Astrocyte (in vitro differentiated cells and primary cell): Measurements from ENCODE around the gene C21orf91. TPM values are rescaled to one million over a fixed set of nuclear protein-coding genes. Genes with fewer than 3 reads are reported as not detected.
A peak's percentile ranks its signal among the peaks of the same experiment; 100 is the strongest.

ENCODE experiments used
- DNase-seq: peaks from one replicate; pipeline ENCODE4 v3.0.0-alpha.2; 2010; ENCODE audit warnings: low read depth
- FAIRE-seq: peaks from 2 replicates; lab custom pipeline; 2011; peaks lifted over from hg19 to GRCh38; lab: Jason Lieb, UNC
- H2AFZ ChIP-seq: 2 replicates; pipeline ENCODE4 v1.6.0; 2012; ENCODE audit warnings: low read depth, low read length, inconsistent platforms
- H3K27ac ChIP-seq: 2 replicates; pipeline ENCODE4 v1.5.1; 2011; ENCODE audit warnings: low read depth, low read length, inconsistent platforms
- H3K27me3 ChIP-seq: 2 replicates; pipeline ENCODE4 v1.6.0; 2011; ENCODE audit warnings: low read length, inconsistent platforms; ENCODE audit not compliant: insufficient read depth
- H3K36me3 ChIP-seq: 2 replicates; pipeline ENCODE4 v1.5.1; 2011; ENCODE audit warnings: low read length, inconsistent platforms; ENCODE audit not compliant: insufficient read depth
- H3K4me1 ChIP-seq: 2 replicates; pipeline ENCODE4 v1.5.1; 2011; ENCODE audit warnings: low read length, inconsistent platforms; ENCODE audit not compliant: insufficient read depth
- H3K4me2 ChIP-seq: 2 replicates; pipeline ENCODE4 v1.6.0; 2012; ENCODE audit warnings: low read length, inconsistent platforms
- H3K4me3 ChIP-seq: 2 replicates; pipeline ENCODE4 v1.5.1; 2011; ENCODE audit warnings: low read depth, mild to moderate bottlenecking, low read length, inconsistent platforms; ENCODE audit not compliant: insufficient read depth
- H3K79me2 ChIP-seq: 2 replicates; pipeline ENCODE4 v1.6.0; 2012; ENCODE audit warnings: mild to moderate bottlenecking, low read length, inconsistent platforms; ENCODE audit not compliant: insufficient read depth
- H3K9ac ChIP-seq: 2 replicates; pipeline ENCODE4 v1.6.0; 2012; ENCODE audit warnings: mild to moderate bottlenecking, low read length, inconsistent platforms
- H3K9me3 ChIP-seq: 2 replicates; pipeline ENCODE4 v1.5.1; 2012; ENCODE audit warnings: low read depth, mild to moderate bottlenecking, low read length, inconsistent platforms; ENCODE audit not compliant: insufficient read depth
- H4K20me1 ChIP-seq: 2 replicates; pipeline ENCODE4 v1.6.0; 2012; ENCODE audit warnings: low read length, inconsistent platforms; ENCODE audit not compliant: insufficient read depth
- H3K27ac Mint-ChIP-seq: one replicate; pipeline ENCODE4 v1.8.0; 2021; ENCODE audit warnings: mild to moderate bottlenecking, mixed read lengths; ENCODE audit not compliant: unreplicated experiment
- H3K27me3 Mint-ChIP-seq: one replicate; pipeline ENCODE4 v1.8.0; 2021; ENCODE audit warnings: low read depth, mixed read lengths; ENCODE audit not compliant: unreplicated experiment
- H3K36me3 Mint-ChIP-seq: one replicate; pipeline ENCODE4 v1.8.0; 2021; ENCODE audit warnings: low read depth, mixed read lengths; ENCODE audit not compliant: unreplicated experiment
- H3K4me1 Mint-ChIP-seq: one replicate; pipeline ENCODE4 v1.8.0; 2021; ENCODE audit warnings: low read depth, mixed read lengths; ENCODE audit not compliant: unreplicated experiment
- H3K4me3 Mint-ChIP-seq: one replicate; pipeline ENCODE4 v1.8.0; 2021; ENCODE audit warnings: mild to moderate bottlenecking, moderate library complexity, mixed read lengths; ENCODE audit not compliant: unreplicated experiment
- H3K9me3 Mint-ChIP-seq: one replicate; pipeline ENCODE4 v1.8.0; 2021; ENCODE audit warnings: mild to moderate bottlenecking, mixed read lengths; ENCODE audit not compliant: unreplicated experiment
- EZH2 ChIP-seq: IDR thresholded peaks from 2 replicates; pipeline ENCODE4 v1.6.1; 2012; ENCODE audit warnings: mild to moderate bottlenecking, low read length, inconsistent platforms; ENCODE audit not compliant: insufficient read depth
- total RNA-seq: library from RNA; stranded (reverse); gene quantifications from 2 replicates; pipeline ENCODE4 v1.2.1, GENCODE V29; 2021
- TF ChIP-seq, protein P1 (sequence below): IDR thresholded peaks from 2 replicates; pipeline ENCODE4 v1.5.1; 2011; ENCODE audit warnings: low read depth, mild to moderate bottlenecking, inconsistent platforms, low read length, moderate library complexity; ENCODE audit not compliant: insufficient read depth

The C21orf91 gene
- total RNA-seq, 1 donor from 2014 or later, result 31.9 TPM

DNA sequence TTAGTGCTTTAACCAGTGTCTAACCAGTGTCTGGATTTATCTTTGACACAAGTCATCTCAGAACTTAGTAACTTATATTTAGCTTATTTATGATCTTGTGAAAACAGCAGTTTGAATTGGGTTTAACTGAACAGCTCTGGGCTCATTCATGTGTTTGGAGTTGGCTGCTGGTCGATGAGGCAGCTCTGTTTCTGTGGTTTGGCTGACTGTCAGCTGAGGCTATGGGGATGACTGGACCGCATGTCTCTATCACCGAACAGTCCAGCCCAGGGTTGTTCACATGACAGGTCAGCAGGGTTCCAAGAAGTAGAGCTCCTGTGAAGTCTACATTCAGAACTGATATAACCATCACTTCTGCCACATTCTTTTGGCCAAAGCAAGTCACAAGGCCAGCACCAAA, 29.1 kb upstream of the C21orf91 start:
- Mint-ChIP-seq H3K9me3 (peaks cover 14% of the 10 kb centered on the region), H3K4me1 (peaks cover 13% of the 10 kb centered on the region), H3K27ac (peak overlapping the region; percentile 67), H3K27me3 (no peaks in the 10 kb centered on the region), H3K4me3 (no peak overlapping the region), H3K36me3 (no peaks in the 10 kb centered on the region)
- no peak overlapping the region for H2AFZ ChIP-seq
- H3K79me2 ChIP-seq, result no peaks in the 10 kb centered on the region
- peak overlapping the region; percentile 68 for H3K4me2 ChIP-seq
- peak overlapping the region; percentile 70 for H3K27ac ChIP-seq
- no peaks in the 10 kb centered on the region for H3K27me3 ChIP-seq
- peak; percentile 96 for DNase-seq
- H3K4me1 ChIP-seq, result peaks cover 15% of the 10 kb centered on the region
- H4K20me1 ChIP-seq, result no peaks in the 10 kb centered on the region
- H3K36me3 ChIP-seq, result no peaks in the 10 kb centered on the region
- no peak for TF ChIP-seq EZH2
- TF ChIP-seq, protein P1, sequence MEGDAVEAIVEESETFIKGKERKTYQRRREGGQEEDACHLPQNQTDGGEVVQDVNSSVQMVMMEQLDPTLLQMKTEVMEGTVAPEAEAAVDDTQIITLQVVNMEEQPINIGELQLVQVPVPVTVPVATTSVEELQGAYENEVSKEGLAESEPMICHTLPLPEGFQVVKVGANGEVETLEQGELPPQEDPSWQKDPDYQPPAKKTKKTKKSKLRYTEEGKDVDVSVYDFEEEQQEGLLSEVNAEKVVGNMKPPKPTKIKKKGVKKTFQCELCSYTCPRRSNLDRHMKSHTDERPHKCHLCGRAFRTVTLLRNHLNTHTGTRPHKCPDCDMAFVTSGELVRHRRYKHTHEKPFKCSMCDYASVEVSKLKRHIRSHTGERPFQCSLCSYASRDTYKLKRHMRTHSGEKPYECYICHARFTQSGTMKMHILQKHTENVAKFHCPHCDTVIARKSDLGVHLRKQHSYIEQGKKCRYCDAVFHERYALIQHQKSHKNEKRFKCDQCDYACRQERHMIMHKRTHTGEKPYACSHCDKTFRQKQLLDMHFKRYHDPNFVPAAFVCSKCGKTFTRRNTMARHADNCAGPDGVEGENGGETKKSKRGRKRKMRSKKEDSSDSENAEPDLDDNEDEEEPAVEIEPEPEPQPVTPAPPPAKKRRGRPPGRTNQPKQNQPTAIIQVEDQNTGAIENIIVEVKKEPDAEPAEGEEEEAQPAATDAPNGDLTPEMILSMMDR, result no peak
- no peak overlapping the region for H3K4me3 ChIP-seq
- H3K9me3 ChIP-seq, result no peaks in the 10 kb centered on the region
- peak; percentile 100 for FAIRE-seq
- peak overlapping the region; percentile 15 for H3K9ac ChIP-seq

- H3K27ac Mint-ChIP-seq, result no peak overlapping the region
- H3K79me2 ChIP-seq, result no peaks in the 10 kb centered on the region
- no peaks in the 10 kb centered on the region for H4K20me1 ChIP-seq
- H3K36me3 Mint-ChIP-seq, result no peaks in the 10 kb centered on the region
- H3K9ac ChIP-seq, result no peak overlapping the region
- H3K9me3 ChIP-seq, result no peaks in the 10 kb centered on the region
- no peak for DNase-seq
- H3K27ac ChIP-seq, result no peak overlapping the region
- H3K4me1 Mint-ChIP-seq, result no peaks in the 10 kb centered on the region
- TF ChIP-seq, protein P1, result no peak
- no peak overlapping the region for H3K4me2 ChIP-seq
- H3K4me3 Mint-ChIP-seq, result no peak overlapping the region
- no peaks in the 10 kb centered on the region for H3K4me1 ChIP-seq
- H3K4me3 ChIP-seq, result no peak overlapping the region
- no peaks in the 10 kb centered on the region for H3K27me3 ChIP-seq
- no peak overlapping the region for H2AFZ ChIP-seq
- H3K9me3 Mint-ChIP-seq, result peaks cover 2% of the 10 kb centered on the region
- no peaks in the 10 kb centered on the region for H3K27me3 Mint-ChIP-seq
- no peaks in the 10 kb centered on the region for H3K36me3 ChIP-seq
- no peak for FAIRE-seq
Measured at GRCh38 chr21:17841103-17841502, 21.9 kb upstream of the C21orf91 start.

DNA sequence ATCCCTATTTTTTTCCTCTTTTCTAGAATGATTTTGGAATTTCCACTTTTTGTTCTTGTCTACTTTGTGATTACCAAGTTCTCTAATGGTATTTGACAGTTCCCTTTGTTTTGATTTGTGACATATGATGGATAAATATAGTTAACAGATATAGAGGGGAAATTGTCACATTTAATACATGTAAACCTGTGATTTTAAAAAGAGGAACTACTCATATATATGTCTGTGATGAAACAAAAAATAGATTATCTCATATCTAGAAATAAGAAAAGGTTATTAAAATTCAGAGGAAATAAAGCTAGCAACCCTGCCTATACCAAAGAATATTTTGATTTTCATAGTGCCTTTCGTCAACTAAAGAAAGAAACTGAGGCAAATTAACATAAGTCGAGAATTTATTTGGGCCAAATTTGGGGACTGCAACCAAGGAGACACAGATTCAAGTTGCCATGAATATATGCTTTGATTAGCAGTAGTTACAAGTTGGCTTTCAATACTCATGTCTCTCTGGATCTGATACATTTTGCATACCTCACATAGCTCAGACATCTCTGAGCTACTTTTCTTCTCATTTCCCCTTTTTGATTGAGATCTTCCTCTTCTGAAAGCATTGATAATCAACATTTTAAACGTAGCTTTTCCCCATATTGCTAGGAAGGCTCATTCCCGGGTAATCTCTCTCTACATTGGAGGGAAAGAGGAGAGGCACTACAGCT, 15.6 kb upstream of the C21orf91 start:
- Mint-ChIP-seq H3K27me3 (no peaks in the 10 kb centered on the region), H3K9me3 (peaks cover 2% of the 10 kb centered on the region), H3K4me3 (no peak overlapping the region), H3K27ac (no peak overlapping the region), H3K36me3 (no peaks in the 10 kb centered on the region), H3K4me1 (peaks cover 5% of the 10 kb centered on the region)
- Histone ChIP-seq H3K36me3 (no peaks in the 10 kb centered on the region), H3K4me3 (no peak overlapping the region), H3K27me3 (no peaks in the 10 kb centered on the region), H3K9ac (no peak overlapping the region), H3K79me2 (no peaks in the 10 kb centered on the region), H3K4me1 (no peaks in the 10 kb centered on the region), H3K27ac (no peak overlapping the region), H2AFZ (no peak overlapping the region), H4K20me1 (no peaks in the 10 kb centered on the region), H3K9me3 (no peaks in the 10 kb centered on the region), H3K4me2 (no peak overlapping the region)
- FAIRE-seq, result no peak
- no peak for DNase-seq
- TF ChIP-seq EZH2, result no peak
- TF ChIP-seq, protein P1, result no peak
